HL-60 (cell line): Measurements from ENCODE around the gene UBE2J1.
A peak's percentile ranks its signal among the peaks of the same experiment; 100 is the strongest.

Source experiments
- DNase-seq, 2 experiments: peaks; one replicate each; pipeline ENCODE4 v3.0.0-alpha.2; 2010 to 2020; ENCODE audit warnings: low read depth in 1 of 2, low spot score in 1 of 2
- H3K27ac ChIP-seq: fragments of 250-450 bp; sonication (Bioruptor Pico); replicated peaks from 2 replicates; pipeline ENCODE4 v1.5.1; 2020; ENCODE audit warnings: mild to moderate bottlenecking, moderate library complexity
- H3K27me3 ChIP-seq: fragments of 250-450 bp; sonication (Bioruptor Pico); 2 replicates; pipeline ENCODE4 v1.5.1; 2021; ENCODE audit warnings: mild to moderate bottlenecking, moderate library complexity; ENCODE audit not compliant: insufficient read depth, poor library complexity, severe bottlenecking
- H3K4me3 ChIP-seq: replicated peaks from 2 replicates; pipeline ENCODE4 v1.5.1; 2011; ENCODE audit warnings: mild to moderate bottlenecking, control low read depth, low read length; ENCODE audit not compliant: insufficient read depth
- CTCF ChIP-seq: IDR thresholded peaks from one replicate; pipeline ENCODE4 v1.5.1; 2011; ENCODE audit warnings: low read length, control low read depth, inconsistent platforms; ENCODE audit not compliant: insufficient read depth
- GABPA ChIP-seq: IDR thresholded peaks from 2 replicates; pipeline ENCODE4 v1.6.1; 2012; ENCODE audit warnings: low read depth
- POLR2AphosphoS5 ChIP-seq: IDR thresholded peaks from 2 replicates; pipeline ENCODE4 v1.6.1; 2012; ENCODE audit warnings: low read depth
- REST ChIP-seq: IDR thresholded peaks from 2 replicates; pipeline ENCODE4 v1.6.1; 2012; ENCODE audit warnings: low read depth; ENCODE audit not compliant: insufficient replicate concordance
- SPI1 ChIP-seq: IDR thresholded peaks from 2 replicates; pipeline ENCODE4 v1.6.1; 2012; ENCODE audit warnings: low read depth, mild to moderate bottlenecking, borderline replicate concordance

The UBE2J1 gene

GRCh38 chr6:89301586-89302194 is 50.8 kb downstream of the UBE2J1 start:
- TF ChIP-seq GABPA (no peak), REST (peak; percentile 66)
- H3K27me3 ChIP-seq: no peaks in the 10 kb centered on the region
- no peak overlapping the region for H3K27ac ChIP-seq
- DNase-seq: no peak
- no peak overlapping the region for H3K4me3 ChIP-seq

- Histone ChIP-seq H3K27me3 (no peaks in the 10 kb centered on the region), H3K27ac (no peak overlapping the region)
- DNase-seq: no peak
These were observed 53.1 kb downstream of the UBE2J1 start for GRCh38 chr6:89299466-89299850.

GRCh38 chr6:89298680-89299465 is 53.6 kb downstream of the UBE2J1 start:
- H3K27ac ChIP-seq: no peak overlapping the region; the same call in 1 of the 2 replicates
- TF ChIP-seq CTCF (no peak), REST (no peak), GABPA (no peak), SPI1 (no peak), POLR2AphosphoS5 (no peak)
- no peaks in the 10 kb centered on the region for H3K27me3 ChIP-seq

More at GRCh38 chr6:89299466-89299850, 53.1 kb downstream of the UBE2J1 start:
- H3K4me3 ChIP-seq: no peak overlapping the region
- no peak for TF ChIP-seq POLR2AphosphoS5
- TF ChIP-seq SPI1: no peak
- TF ChIP-seq GABPA: no peak
- no peak for TF ChIP-seq REST
- TF ChIP-seq CTCF: no peak

More at GRCh38 chr6:89298680-89299465, 53.6 kb downstream of the UBE2J1 start:
- DNase-seq: peak in 1 of 2 experiments; percentile 86
- no peak overlapping the region for H3K4me3 ChIP-seq
